Progenitor cell of endocrine pancreas (in vitro differentiated cells): ENCODE data around the gene HTR3B. TPM values are rescaled to one million over a fixed set of nuclear protein-coding genes. Genes with fewer than 3 reads are reported as not detected.

Source experiments
- DNase-seq: peaks from one replicate; pipeline ENCODE4 v3.0.0; 2021; ENCODE audit warnings: low spot score; ENCODE audit not compliant: unreplicated experiment
- H3K27ac Mint-ChIP-seq: 2 replicates; pipeline ENCODE4 v1.8.0; 2021; ENCODE audit warnings: mild to moderate bottlenecking, moderate library complexity, mixed read lengths
- H3K27me3 Mint-ChIP-seq: 2 replicates; pipeline ENCODE4 v1.8.0; 2021; ENCODE audit warnings: mixed read lengths
- H3K36me3 Mint-ChIP-seq: 2 replicates; pipeline ENCODE4 v1.8.0; 2022; ENCODE audit warnings: mixed read lengths; ENCODE audit not compliant: insufficient read depth
- H3K4me1 Mint-ChIP-seq: 2 replicates; pipeline ENCODE4 v1.8.0; 2021; ENCODE audit warnings: low read depth, mixed read lengths
- H3K4me3 Mint-ChIP-seq: 2 replicates; pipeline ENCODE4 v1.8.0; 2021; ENCODE audit warnings: low read depth, mild to moderate bottlenecking, moderate library complexity, mixed read lengths
- H3K9me3 Mint-ChIP-seq: 2 replicates; pipeline ENCODE4 v1.8.0; 2021; ENCODE audit warnings: low read depth, mixed read lengths
- total RNA-seq: library from RNA; stranded (reverse); gene quantifications from 2 replicates; pipeline ENCODE4 v1.2.1, GENCODE V29; 2021
- TF ChIP-seq, protein P1 (sequence below): fragments of 200-600 bp; sonication (generic); IDR thresholded peaks from one replicate; pipeline ENCODE4 v1.5.0; 2021; ENCODE audit warnings: antibody characterized with exemption, mild to moderate bottlenecking; ENCODE audit not compliant: unreplicated experiment

The HTR3B gene
- total RNA-seq, 1 donor from 2014 or later, result not detected

DNA sequence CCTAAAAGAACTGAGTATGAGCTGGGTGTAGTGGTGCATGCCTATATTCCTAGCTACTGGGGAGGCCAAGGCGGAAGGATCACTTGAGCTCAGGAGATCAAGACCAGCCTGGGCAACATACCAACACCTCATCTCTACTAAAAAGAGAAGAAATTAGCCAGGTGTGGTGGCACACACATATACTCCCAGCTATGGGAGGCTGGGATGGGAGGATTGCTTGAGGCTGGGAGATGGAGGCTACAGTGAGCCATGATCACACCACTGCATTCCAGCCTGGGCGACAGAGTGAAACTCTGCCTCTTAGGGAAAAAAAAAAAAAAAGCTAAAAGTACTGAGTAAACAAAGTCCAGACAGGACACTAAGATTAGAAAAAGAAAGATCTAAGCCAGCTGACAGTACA, 3.5 kb upstream of the HTR3B start:
- Mint-ChIP-seq H3K9me3 (no peaks in the 10 kb centered on the region), H3K4me1 (peaks cover 9% of the 10 kb centered on the region), H3K4me3 (no peak overlapping the region), H3K27ac (no peak overlapping the region), H3K27me3 (peaks cover 38% of the 10 kb centered on the region), H3K36me3 (no peaks in the 10 kb centered on the region)
- TF ChIP-seq, protein P1, sequence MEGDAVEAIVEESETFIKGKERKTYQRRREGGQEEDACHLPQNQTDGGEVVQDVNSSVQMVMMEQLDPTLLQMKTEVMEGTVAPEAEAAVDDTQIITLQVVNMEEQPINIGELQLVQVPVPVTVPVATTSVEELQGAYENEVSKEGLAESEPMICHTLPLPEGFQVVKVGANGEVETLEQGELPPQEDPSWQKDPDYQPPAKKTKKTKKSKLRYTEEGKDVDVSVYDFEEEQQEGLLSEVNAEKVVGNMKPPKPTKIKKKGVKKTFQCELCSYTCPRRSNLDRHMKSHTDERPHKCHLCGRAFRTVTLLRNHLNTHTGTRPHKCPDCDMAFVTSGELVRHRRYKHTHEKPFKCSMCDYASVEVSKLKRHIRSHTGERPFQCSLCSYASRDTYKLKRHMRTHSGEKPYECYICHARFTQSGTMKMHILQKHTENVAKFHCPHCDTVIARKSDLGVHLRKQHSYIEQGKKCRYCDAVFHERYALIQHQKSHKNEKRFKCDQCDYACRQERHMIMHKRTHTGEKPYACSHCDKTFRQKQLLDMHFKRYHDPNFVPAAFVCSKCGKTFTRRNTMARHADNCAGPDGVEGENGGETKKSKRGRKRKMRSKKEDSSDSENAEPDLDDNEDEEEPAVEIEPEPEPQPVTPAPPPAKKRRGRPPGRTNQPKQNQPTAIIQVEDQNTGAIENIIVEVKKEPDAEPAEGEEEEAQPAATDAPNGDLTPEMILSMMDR, result no peak
- DNase-seq, result no peak

DNA sequence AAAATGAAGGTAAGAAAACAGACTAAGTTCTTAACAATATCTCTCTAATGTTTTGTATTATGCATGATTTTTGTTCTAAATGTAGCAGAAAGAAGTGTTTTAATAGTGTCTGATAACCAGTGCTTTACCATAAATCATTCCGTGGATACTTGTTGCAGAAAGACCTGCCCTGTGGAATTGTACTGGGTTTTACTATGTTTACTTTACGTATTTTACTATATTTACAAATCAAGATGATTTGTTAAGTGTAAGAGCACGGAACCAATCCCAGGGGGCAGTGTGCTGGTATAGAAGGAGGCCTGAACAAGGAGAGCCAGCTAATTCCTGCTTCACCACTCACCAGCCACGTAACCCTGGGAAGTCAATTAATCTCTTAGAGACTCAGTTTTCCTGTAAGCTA, 1.4 kb downstream of the HTR3B start:
- Mint-ChIP-seq H3K4me3 (no peak overlapping the region), H3K9me3 (no peaks in the 10 kb centered on the region), H3K27ac (peak overlapping the region; percentile 8), H3K27me3 (peaks cover 48% of the 10 kb centered on the region), H3K4me1 (peaks cover 23% of the 10 kb centered on the region), H3K36me3 (no peaks in the 10 kb centered on the region)
- no peak for DNase-seq
- TF ChIP-seq, protein P1, result peak; percentile 69

DNA sequence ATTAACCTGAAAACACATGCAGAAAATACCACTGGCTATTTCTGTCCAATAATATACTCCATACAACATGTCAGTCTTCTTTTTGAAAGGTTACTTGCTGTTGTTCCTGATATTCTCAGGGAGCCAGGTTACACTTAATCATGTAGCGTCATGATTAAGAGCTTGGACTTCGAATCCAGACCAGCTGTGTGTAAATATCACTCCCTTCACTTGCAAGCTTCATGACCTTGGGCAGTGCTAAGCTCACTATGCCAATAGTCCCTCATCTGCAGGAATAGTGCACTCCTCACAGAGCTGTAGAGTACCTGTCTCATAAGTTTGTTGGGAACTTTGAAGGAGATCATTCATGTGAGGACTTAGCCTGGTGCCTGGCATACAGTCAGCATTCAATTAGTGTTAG, 1.9 kb downstream of the HTR3B start:
- Mint-ChIP-seq H3K4me3 (no peak overlapping the region), H3K27me3 (peaks cover 46% of the 10 kb centered on the region), H3K27ac (no peak overlapping the region), H3K36me3 (no peaks in the 10 kb centered on the region), H3K9me3 (no peaks in the 10 kb centered on the region), H3K4me1 (peaks cover 23% of the 10 kb centered on the region)
- TF ChIP-seq, protein P1, result no peak
- DNase-seq, result no peak

DNA sequence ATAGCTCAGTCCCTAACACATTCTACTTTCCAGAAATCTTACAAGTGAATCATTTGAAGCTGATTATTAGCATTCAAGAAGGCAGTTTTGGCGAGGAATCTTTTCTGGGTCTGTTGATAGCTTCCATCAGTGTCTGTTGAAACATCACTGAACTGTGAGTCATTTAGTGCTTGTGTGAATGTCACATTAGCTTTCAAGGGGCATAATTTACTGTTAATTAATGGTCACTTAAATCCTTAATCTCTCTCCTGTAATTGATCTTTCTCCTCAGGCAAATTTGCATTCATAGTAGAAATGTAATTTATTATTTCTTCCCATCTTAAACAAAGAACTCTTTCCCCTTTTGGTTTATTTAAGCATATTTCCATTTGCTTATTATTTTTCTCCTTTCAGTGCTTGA, 2.6 kb downstream of the HTR3B start:
- TF ChIP-seq, protein P1, result no peak
- H3K36me3 Mint-ChIP-seq, result no peaks in the 10 kb centered on the region
- peaks cover 23% of the 10 kb centered on the region for H3K4me1 Mint-ChIP-seq
- H3K27me3 Mint-ChIP-seq, result peaks cover 45% of the 10 kb centered on the region
- DNase-seq, result no peak
- peak overlapping the region; percentile 30 for H3K27ac Mint-ChIP-seq
- H3K9me3 Mint-ChIP-seq, result no peaks in the 10 kb centered on the region
- H3K4me3 Mint-ChIP-seq, result no peak overlapping the region

DNA sequence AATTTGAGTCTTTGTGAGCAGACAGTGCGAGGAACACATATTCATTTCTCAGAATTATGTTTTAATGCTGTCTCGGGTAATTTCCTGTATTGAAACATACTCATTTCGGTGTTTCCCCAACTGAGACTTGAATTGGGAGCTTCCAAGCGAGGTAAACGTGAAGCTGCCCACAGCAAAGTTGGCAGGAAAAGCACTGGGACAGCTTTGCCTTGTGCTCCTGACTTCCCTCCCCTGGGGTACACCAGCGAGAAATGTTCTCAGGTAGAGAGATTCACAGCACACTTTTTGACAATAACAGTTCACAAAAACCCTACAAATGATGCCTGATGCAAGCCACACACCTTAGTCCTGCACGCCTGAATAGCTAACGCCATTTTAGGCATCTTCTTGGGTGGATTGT, 3.1 kb downstream of the HTR3B start:
- H3K27me3 Mint-ChIP-seq, result peaks cover 40% of the 10 kb centered on the region

More for the DNA sequence above, 3.1 kb downstream of the HTR3B start:
- Mint-ChIP-seq H3K9me3 (no peaks in the 10 kb centered on the region), H3K4me3 (no peak overlapping the region), H3K36me3 (no peaks in the 10 kb centered on the region), H3K4me1 (peaks cover 23% of the 10 kb centered on the region), H3K27ac (no peak overlapping the region)
- DNase-seq, result no peak
- TF ChIP-seq, protein P1, result no peak
